ENCODE measurements around the gene TNFAIP8.

The TNFAIP8 gene

GRCh38 chr5:119346394-119346793, 9.4 kb upstream of the TNFAIP8 start:
- no peak for DNase-seq (ENCODE audit: low read depth in 3 of 3)

- no peak for DNase-seq (ENCODE audit: low read depth in 3 of 3)
These were observed 8.2 kb upstream of the TNFAIP8 start for GRCh38 chr5:119347574-119347973.

GRCh38 chr5:119347991-119348390, 7.8 kb upstream of the TNFAIP8 start:
- DNase-seq (ENCODE audit: low read depth in 3 of 3): no peak

GRCh38 chr5:119353213-119353612, 2.6 kb upstream of the TNFAIP8 start:
- DNase-seq (ENCODE audit: low read depth in 3 of 3): no peak

GRCh38 chr5:119353686-119354366, 2.0 kb upstream of the TNFAIP8 start:
- DNase-seq (ENCODE audit: low read depth in 3 of 3): no peak

GRCh38 chr5:119354537-119355243, 1.1 kb upstream of the TNFAIP8 start:
- no peak for DNase-seq (ENCODE audit: low read depth in 3 of 3)

GRCh38 chr5:119355244-119355638, 578 bp upstream of the TNFAIP8 start:
- no peak for DNase-seq (ENCODE audit: low read depth in 3 of 3)

GRCh38 chr5:119356612-119357188, 881 bp downstream of the TNFAIP8 start:
- DNase-seq (ENCODE audit: low read depth in 3 of 3): no peak

GRCh38 chr5:119357270-119357669, 1.5 kb downstream of the TNFAIP8 start:
- DNase-seq (ENCODE audit: low read depth in 3 of 3): no peak

GRCh38 chr5:119357808-119358529, 2.1 kb downstream of the TNFAIP8 start:
- no peak for DNase-seq (ENCODE audit: low read depth in 3 of 3)

- no peak for DNase-seq (ENCODE audit: low read depth in 3 of 3)
These were observed 2.7 kb downstream of the TNFAIP8 start for GRCh38 chr5:119358530-119358900.

- no peak for DNase-seq (ENCODE audit: low read depth in 3 of 3)
These were observed 3.2 kb downstream of the TNFAIP8 start for GRCh38 chr5:119358901-119359603.

- no peak for DNase-seq (ENCODE audit: low read depth in 3 of 3)
These were observed 4.1 kb downstream of the TNFAIP8 start for GRCh38 chr5:119359737-119360413.

- no peak for DNase-seq (ENCODE audit: low read depth in 3 of 3)
These were observed 5.2 kb downstream of the TNFAIP8 start for GRCh38 chr5:119360905-119361593.

- no peak for DNase-seq (ENCODE audit: low read depth in 3 of 3)
These were observed 5.8 kb downstream of the TNFAIP8 start for GRCh38 chr5:119361594-119362125.

GRCh38 chr5:119362714-119363113, 6.9 kb downstream of the TNFAIP8 start:
- DNase-seq (ENCODE audit: low read depth in 3 of 3): no peak

GRCh38 chr5:119363271-119363670, 7.5 kb downstream of the TNFAIP8 start:
- no peak for DNase-seq (ENCODE audit: low read depth in 3 of 3)

- DNase-seq (ENCODE audit: low read depth in 3 of 3): no peak
These were observed 8.1 kb downstream of the TNFAIP8 start for GRCh38 chr5:119363936-119364335.

- no peak for DNase-seq (ENCODE audit: low read depth in 3 of 3)
These were observed 10.2 kb downstream of the TNFAIP8 start for GRCh38 chr5:119365847-119366539.

GRCh38 chr5:119366540-119366881, 10.7 kb downstream of the TNFAIP8 start:
- no peak for DNase-seq (ENCODE audit: low read depth in 3 of 3)
